ENCODE results near the gene CHML.

The CHML gene

GRCh38 chr1:241600496-241600901 is 39.7 kb downstream of the CHML start:
- TF ChIP-seq GATA2 (IDR thresholded peaks at IDR 0.05; ENCODE audit: low read depth, low read length) = no peak
- TF ChIP-seq GATA3 (IDR thresholded peaks at IDR 0.05; ENCODE audit: low read depth, low read length) = no peak

- TF ChIP-seq GATA2 (IDR thresholded peaks at IDR 0.05; ENCODE audit: low read depth, low read length) (no peak), GATA3 (IDR thresholded peaks at IDR 0.05; ENCODE audit: low read depth, low read length) (no peak)
Measured at GRCh38 chr1:241598249-241598648, 41.9 kb downstream of the CHML start.

GRCh38 chr1:241596633-241597032 is 43.5 kb downstream of the CHML start:
- TF ChIP-seq GATA2 (IDR thresholded peaks at IDR 0.05; ENCODE audit: low read depth, low read length) (no peak), GATA3 (IDR thresholded peaks at IDR 0.05; ENCODE audit: low read depth, low read length) (no peak)

- TF ChIP-seq GATA2 (IDR thresholded peaks at IDR 0.05; ENCODE audit: low read depth, low read length) = no peak
- TF ChIP-seq GATA3 (IDR thresholded peaks at IDR 0.05; ENCODE audit: low read depth, low read length) = no peak
Measured at GRCh38 chr1:241593186-241593585, 47.0 kb downstream of the CHML start.

- TF ChIP-seq GATA2 (IDR thresholded peaks at IDR 0.05; ENCODE audit: low read depth, low read length) = no peak
Measured at GRCh38 chr1:241592273-241592958, 47.8 kb downstream of the CHML start.

GRCh38 chr1:241591736-241592135 is 48.4 kb downstream of the CHML start:
- no peak for TF ChIP-seq GATA3 (IDR thresholded peaks at IDR 0.05; ENCODE audit: low read depth, low read length)
- no peak for TF ChIP-seq GATA2 (IDR thresholded peaks at IDR 0.05; ENCODE audit: low read depth, low read length)

GRCh38 chr1:241591317-241591716 is 48.9 kb downstream of the CHML start:
- TF ChIP-seq GATA2 (IDR thresholded peaks at IDR 0.05; ENCODE audit: low read depth, low read length) (no peak), GATA3 (IDR thresholded peaks at IDR 0.05; ENCODE audit: low read depth, low read length) (no peak)

- TF ChIP-seq GATA2 (IDR thresholded peaks at IDR 0.05; ENCODE audit: low read depth, low read length) (no peak), GATA3 (IDR thresholded peaks at IDR 0.05; ENCODE audit: low read depth, low read length) (no peak)
Measured at GRCh38 chr1:241590719-241591118, 49.5 kb downstream of the CHML start.
